Epithelial cell of prostate (primary cell): ENCODE results near the gene TMEM120B.
"Not testable (repeated sequence)": the region's sequence is repeated elsewhere in the genome, so short reads cannot be mapped to it uniquely, and the experiment has no call there.

Experiments used
- DNase-seq: peaks from one replicate; pipeline ENCODE4 v3.0.0-alpha.2; 2011; ENCODE audit warnings: low read depth, low spot score
- H3K27ac ChIP-seq: fragments of 450-650 bp; 2 replicates; pipeline ENCODE4 v1.5.1; 2017; ENCODE audit warnings: mild to moderate bottlenecking

TMEM120B gene

GRCh38 chr12:121712461-121713256 is at the start of gene TMEM120B:
TSS of gene TMEM120B (plus strand) at chr12:121712752. CDS start at chr12:121712896, 144 bp downstream.
- DNase-seq: no peak
- peak within 1 kb of the TSS; percentile 54 for H3K27ac ChIP-seq

- H3K27ac ChIP-seq: no peak overlapping the region
- no peak for DNase-seq
Observed at GRCh38 chr12:121663610-121663929, 49.0 kb upstream of the TMEM120B start.

GRCh38 chr12:121666829-121667228 is 45.7 kb upstream of the TMEM120B start:
- not testable (repeated sequence) for DNase-seq, H3K27ac ChIP-seq

GRCh38 chr12:121668750-121669520 is 43.6 kb upstream of the TMEM120B start:
- no peak for DNase-seq
- H3K27ac ChIP-seq: no peak overlapping the region

- DNase-seq: no peak
- no peak within 1 kb of the TSS for H3K27ac ChIP-seq
Observed at GRCh38 chr12:121669521-121669900, 43.0 kb upstream of the TMEM120B start, which contains the start of gene MORN3. TSS of gene MORN3 (minus strand) at chr12:121669654. CDS start at chr12:121669483, 171 bp downstream.

GRCh38 chr12:121673013-121673511 is 39.5 kb upstream of the TMEM120B start:
- H3K27ac ChIP-seq: peak overlapping the region; percentile 54
- no peak for DNase-seq

- DNase-seq: no peak
- no peak overlapping the region for H3K27ac ChIP-seq
Observed at GRCh38 chr12:121676190-121676589, 36.4 kb upstream of the TMEM120B start.

- DNase-seq: no peak
- H3K27ac ChIP-seq: no peak overlapping the region
Observed at GRCh38 chr12:121678305-121678704, 34.2 kb upstream of the TMEM120B start.

GRCh38 chr12:121678716-121679300 is 33.7 kb upstream of the TMEM120B start:
- no peak overlapping the region for H3K27ac ChIP-seq
- no peak for DNase-seq

- not testable (repeated sequence) for H3K27ac ChIP-seq, DNase-seq
Observed at GRCh38 chr12:121679661-121680197, 32.8 kb upstream of the TMEM120B start.

GRCh38 chr12:121688966-121689365 is 23.6 kb upstream of the TMEM120B start:
- no peak for DNase-seq

GRCh38 chr12:121689430-121689829 is 23.1 kb upstream of the TMEM120B start:
- no peak for DNase-seq

More at GRCh38 chr12:121688966-121689365, 23.6 kb upstream of the TMEM120B start:
- no peak overlapping the region for H3K27ac ChIP-seq

GRCh38 chr12:121692744-121693143 is 19.8 kb upstream of the TMEM120B start:
- H3K27ac ChIP-seq, DNase-seq: not testable (repeated sequence)

More at GRCh38 chr12:121689430-121689829, 23.1 kb upstream of the TMEM120B start:
- no peak overlapping the region for H3K27ac ChIP-seq

GRCh38 chr12:121693155-121693687 is 19.3 kb upstream of the TMEM120B start:
- no peak for DNase-seq
- no peak overlapping the region for H3K27ac ChIP-seq

GRCh38 chr12:121697093-121697698 is 15.4 kb upstream of the TMEM120B start:
- no peak overlapping the region for H3K27ac ChIP-seq
- DNase-seq: no peak

- not testable (repeated sequence) for DNase-seq, H3K27ac ChIP-seq
Observed at GRCh38 chr12:121697861-121698260, 14.7 kb upstream of the TMEM120B start.

GRCh38 chr12:121701667-121702277 is 10.8 kb upstream of the TMEM120B start:
- no peak for DNase-seq
- H3K27ac ChIP-seq: no peak overlapping the region

GRCh38 chr12:121702944-121703343 is 9.6 kb upstream of the TMEM120B start:
- no peak overlapping the region for H3K27ac ChIP-seq
- DNase-seq: no peak

GRCh38 chr12:121705514-121705913 is 7.0 kb upstream of the TMEM120B start:
- H3K27ac ChIP-seq: no peak overlapping the region
- no peak for DNase-seq
